Fibroblast of the aortic adventitia (primary cell): ENCODE measurements around the gene POU3F2. TPM values are rescaled to one million over a fixed set of nuclear protein-coding genes. Genes with fewer than 3 reads are reported as not detected.
A peak's percentile ranks its signal among the peaks of the same experiment; 100 is the strongest.

Experiments used
- DNase-seq: peaks from one replicate; pipeline ENCODE4 v3.0.0-alpha.2; 2010; ENCODE audit warnings: low read depth
- H3K4me3 ChIP-seq: 2 replicates; pipeline ENCODE4 v1.5.1; 2011; ENCODE audit warnings: low read depth, mild to moderate bottlenecking, control low read depth, low read length, moderate library complexity
- total RNA-seq: library from RNA; depleted of rRNA; stranded (reverse); fragments of >200 nt; gene quantifications from 2 replicates; pipeline ENCODE4 v1.2.3, GENCODE V29; 2012; ENCODE audit warnings: low replicate concordance
- TF ChIP-seq, protein P1 (sequence below): IDR thresholded peaks from 2 replicates; pipeline ENCODE4 v1.5.1; 2011; ENCODE audit warnings: mild to moderate bottlenecking, low read length, control low read depth, inconsistent platforms; ENCODE audit not compliant: insufficient read depth

The POU3F2 gene
- not detected in 2 replicates for total RNA-seq

DNA sequence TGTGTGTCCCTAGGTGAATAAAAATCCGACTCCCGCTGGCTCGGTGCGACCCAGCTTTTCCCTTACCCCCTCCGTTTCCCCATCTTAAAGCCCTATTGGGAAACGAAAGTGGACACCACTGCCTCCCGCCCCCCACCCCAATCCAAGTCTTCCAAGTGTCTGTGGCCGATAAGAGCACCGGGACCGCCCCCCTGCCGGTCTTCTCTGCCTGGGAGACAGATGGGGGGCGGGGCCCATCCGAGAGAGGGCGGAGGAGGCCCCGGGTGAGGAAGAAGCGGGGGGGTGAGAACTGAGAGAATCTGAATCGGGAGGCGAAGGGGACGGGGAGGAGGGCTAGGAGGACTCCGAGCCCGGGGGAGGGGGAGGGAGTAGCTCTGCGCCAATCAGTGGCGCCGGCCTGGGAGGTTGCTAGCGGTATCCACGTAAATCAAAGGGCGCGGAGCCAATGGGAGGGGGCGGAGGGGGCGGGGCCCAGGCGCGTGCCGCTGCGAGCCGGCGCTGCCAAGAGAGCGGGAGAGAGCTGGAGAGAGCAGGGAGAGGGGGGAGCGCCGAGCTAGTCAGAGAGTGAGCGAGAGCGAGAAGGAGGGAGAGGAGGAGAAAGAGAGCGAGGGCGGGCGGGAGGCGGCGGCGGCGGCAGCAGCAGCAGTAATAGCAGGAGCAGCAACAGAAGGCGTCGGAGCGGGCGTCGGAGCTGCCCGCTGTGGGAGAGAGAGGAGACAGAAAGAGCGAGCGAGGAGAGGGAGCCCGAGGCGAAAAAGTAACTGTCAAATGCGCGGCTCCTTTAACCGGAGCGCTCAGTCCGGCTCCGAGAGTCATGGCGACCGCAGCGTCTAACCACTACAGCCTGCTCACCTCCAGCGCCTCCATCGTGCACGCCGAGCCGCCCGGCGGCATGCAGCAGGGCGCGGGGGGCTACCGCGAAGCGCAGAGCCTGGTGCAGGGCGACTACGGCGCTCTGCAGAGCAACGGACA, at the start of gene POU3F2:
TSS of gene POU3F2 (plus strand) at position 515 of the 972 bp plus-strand sequence. CDS start at position 815, 300 bp downstream.
- peak; percentile 72 for DNase-seq
- peak within 1 kb of the TSS; percentile 65 for H3K4me3 ChIP-seq
- TF ChIP-seq, protein P1, sequence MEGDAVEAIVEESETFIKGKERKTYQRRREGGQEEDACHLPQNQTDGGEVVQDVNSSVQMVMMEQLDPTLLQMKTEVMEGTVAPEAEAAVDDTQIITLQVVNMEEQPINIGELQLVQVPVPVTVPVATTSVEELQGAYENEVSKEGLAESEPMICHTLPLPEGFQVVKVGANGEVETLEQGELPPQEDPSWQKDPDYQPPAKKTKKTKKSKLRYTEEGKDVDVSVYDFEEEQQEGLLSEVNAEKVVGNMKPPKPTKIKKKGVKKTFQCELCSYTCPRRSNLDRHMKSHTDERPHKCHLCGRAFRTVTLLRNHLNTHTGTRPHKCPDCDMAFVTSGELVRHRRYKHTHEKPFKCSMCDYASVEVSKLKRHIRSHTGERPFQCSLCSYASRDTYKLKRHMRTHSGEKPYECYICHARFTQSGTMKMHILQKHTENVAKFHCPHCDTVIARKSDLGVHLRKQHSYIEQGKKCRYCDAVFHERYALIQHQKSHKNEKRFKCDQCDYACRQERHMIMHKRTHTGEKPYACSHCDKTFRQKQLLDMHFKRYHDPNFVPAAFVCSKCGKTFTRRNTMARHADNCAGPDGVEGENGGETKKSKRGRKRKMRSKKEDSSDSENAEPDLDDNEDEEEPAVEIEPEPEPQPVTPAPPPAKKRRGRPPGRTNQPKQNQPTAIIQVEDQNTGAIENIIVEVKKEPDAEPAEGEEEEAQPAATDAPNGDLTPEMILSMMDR = no peak

DNA sequence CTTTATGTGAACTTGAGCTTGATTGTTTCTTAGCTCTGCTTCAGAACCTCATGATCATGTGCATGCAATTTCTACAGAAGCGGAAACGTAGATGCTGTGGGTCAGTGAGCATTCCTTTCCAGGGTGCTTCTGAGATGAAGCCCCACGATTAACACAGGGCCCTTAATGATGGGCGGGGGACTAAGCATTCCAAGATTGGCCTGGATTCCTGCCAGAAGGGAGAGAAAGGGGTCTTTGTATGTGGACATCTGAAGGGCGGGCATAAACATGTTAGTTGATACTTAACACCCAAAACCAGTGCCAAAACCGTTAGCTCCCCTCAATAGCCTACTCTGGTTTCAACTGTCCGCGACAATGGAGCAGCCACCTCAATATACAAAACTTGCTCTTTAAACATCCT, 46.9 kb upstream of the POU3F2 start:
- TF ChIP-seq, protein P1 = no peak
- no peak for DNase-seq
- no peak overlapping the region for H3K4me3 ChIP-seq

DNA sequence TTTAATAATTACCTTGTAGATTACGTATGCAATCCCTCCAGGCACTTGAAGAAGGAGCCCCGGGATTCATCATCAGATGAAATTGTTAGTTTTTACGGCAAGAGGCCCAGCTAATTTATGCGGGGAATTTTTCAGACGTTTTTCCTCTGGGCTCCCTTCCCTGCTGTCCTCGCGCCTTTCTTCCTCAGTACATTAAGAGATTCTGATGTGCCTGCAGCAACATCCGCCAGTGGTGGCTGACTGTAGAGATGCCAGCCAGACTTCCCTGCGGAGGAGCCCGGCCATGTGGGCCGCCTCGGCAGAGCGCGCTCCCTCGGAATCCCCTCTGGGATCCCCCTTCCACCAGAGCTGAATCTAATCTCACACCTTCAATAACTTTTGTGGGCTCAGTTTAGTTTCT, 46.4 kb upstream of the POU3F2 start:
- TF ChIP-seq, protein P1 = no peak
- no peak for DNase-seq

DNA sequence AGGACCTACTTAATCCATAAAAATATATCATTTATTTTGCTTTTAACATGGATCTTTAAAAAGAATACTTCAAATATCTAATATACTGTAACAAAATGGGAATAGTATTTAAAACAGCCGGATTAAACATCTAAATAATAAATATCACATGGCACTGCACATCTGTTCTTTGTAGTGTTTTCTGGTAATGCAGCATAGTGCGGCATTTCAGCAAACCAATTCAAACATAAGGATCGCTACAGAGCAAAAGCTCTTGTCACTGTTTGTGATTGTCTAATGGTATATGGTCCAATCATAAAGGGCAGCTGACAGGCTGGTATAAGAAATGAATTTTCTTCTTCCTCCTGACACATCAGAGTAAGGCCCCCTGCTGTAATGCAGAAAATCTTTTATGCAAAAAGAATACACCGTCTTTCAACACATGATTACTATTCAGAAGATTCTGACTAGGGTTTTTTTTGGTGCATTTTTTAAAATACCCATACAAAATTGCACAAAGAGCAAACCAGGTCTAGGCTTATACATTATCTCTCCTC, 40.0 kb upstream of the POU3F2 start:
- no peak overlapping the region for H3K4me3 ChIP-seq
- TF ChIP-seq, protein P1 = no peak
- no peak for DNase-seq

More for the DNA sequence above, 46.4 kb upstream of the POU3F2 start:
- no peak overlapping the region for H3K4me3 ChIP-seq

DNA sequence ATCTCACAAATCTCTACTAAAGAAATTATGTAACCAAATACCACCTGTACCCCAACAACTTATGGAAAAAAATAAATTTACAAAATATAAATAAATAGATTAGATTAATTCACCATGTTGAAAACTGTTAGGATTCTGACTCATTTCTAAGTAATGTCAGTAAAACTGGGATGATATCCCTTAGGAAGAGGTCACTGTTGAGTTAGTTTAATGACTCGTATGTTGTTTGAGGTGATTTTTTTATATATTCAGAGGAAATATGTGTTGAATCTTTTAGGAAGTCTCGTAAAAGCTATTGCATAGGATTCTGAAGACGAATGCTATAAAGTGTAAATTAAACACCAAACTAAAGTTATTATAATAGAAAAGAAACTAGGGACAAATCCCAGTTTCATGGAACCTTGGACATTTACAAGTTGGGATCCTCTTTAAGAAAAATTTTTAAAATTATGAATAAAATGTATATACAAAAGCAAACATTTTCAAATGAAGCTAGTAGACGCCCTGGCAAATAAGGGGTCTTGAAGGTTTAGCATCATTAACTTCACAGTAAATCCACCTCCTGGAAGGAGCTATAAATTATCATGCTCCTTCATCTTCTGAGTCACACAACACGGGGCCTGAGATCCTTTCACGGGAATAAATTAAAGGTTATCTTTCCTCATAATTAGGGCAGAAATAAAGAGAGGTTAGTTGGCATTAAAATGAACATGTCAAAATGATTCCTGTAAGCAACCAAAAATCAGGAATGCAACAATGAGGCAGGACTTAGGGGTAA, 37.0 kb upstream of the POU3F2 start:
- DNase-seq = no peak
- no peak overlapping the region for H3K4me3 ChIP-seq
- TF ChIP-seq, protein P1 = no peak

DNA sequence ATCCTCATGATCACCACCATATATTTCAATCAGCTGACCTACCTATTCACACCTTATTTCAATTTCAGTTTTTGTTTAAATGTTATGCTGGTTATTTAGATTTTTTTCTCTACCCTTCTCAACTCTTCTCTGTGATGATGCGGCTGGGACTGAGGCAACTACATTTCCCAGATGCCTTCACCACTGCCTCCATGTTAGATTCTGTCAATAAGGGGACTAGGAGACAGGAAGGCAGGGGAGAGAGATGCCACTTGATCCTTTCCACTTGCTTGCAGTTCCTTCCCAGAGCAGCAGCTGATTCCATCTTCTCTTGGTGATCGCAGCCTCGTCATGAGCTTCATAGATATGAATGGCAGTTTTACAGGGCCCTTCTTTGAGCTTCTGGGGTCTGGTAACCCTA, 33.5 kb upstream of the POU3F2 start:
- no peak overlapping the region for H3K4me3 ChIP-seq
- TF ChIP-seq, protein P1 = no peak
- DNase-seq = no peak
